Mucosa of rectum (tissue), 2 donors: ENCODE measurements around the gene UPF2.
A peak's percentile ranks its signal among the peaks of the same experiment; 100 is the strongest.

Experiments used
- H3K27ac ChIP-seq, 2 donors: one replicate each; pipeline ENCODE4 v1.7.0; 2013; ENCODE audit warnings: inconsistent platforms in 2 of 2, low read depth in 2 of 2, low read length in 2 of 2
- H3K27me3 ChIP-seq, 2 donors: one replicate each; pipeline ENCODE4 v1.7.0; 2013; ENCODE audit warnings: low read length in 2 of 2; ENCODE audit not compliant: control insufficient read depth in 2 of 2, insufficient read depth in 2 of 2
- H3K36me3 ChIP-seq, 2 donors: one replicate each; pipeline ENCODE4 v1.7.0; 2013; ENCODE audit warnings: low read length in 2 of 2; ENCODE audit not compliant: control insufficient read depth in 2 of 2, insufficient read depth in 2 of 2
- H3K4me1 ChIP-seq, 2 donors: one replicate each; pipeline ENCODE4 v1.7.0; 2013; ENCODE audit warnings: low read length in 2 of 2, mild to moderate bottlenecking in 1 of 2; ENCODE audit not compliant: control insufficient read depth in 2 of 2, insufficient read depth in 2 of 2
- H3K4me3 ChIP-seq, 2 donors: one replicate each; pipeline ENCODE4 v1.7.0; 2013; ENCODE audit warnings: low read length in 2 of 2
- H3K9ac ChIP-seq, 2 donors: one replicate each; pipeline ENCODE4 v1.7.0; 2013; ENCODE audit warnings: low read length in 2 of 2, low read depth in 1 of 2, mild to moderate bottlenecking in 1 of 2
- H3K9me3 ChIP-seq, 2 donors: one replicate each; pipeline ENCODE4 v1.7.0; 2013; ENCODE audit warnings: low read length in 2 of 2; ENCODE audit not compliant: control insufficient read depth in 2 of 2
- donor health status: healthy.
- donor health status: Normal muscosa, but diverticular disease.

The UPF2 gene

GRCh38 chr10:12045596-12045995 is 3.0 kb upstream of the UPF2 start:
- peaks cover 8% of the 10 kb centered on the region in 2 donors for H3K4me1 ChIP-seq
- H3K27me3 ChIP-seq = no peaks in the 10 kb centered on the region
- H3K27ac ChIP-seq = no peak overlapping the region
- H3K36me3 ChIP-seq = no peaks in the 10 kb centered on the region
- H3K9ac ChIP-seq = no peak overlapping the region
- no peak overlapping the region for H3K4me3 ChIP-seq
- no peaks in the 10 kb centered on the region for H3K9me3 ChIP-seq

- H3K27ac ChIP-seq = peak overlapping the region; percentile 93 to 98
- H3K4me3 ChIP-seq = peak overlapping the region; percentile 87 to 99
- H3K9ac ChIP-seq = peak overlapping the region; percentile 88 to 96
- peaks cover 8% of the 10 kb centered on the region in 2 donors for H3K4me1 ChIP-seq
- no peaks in the 10 kb centered on the region for H3K9me3 ChIP-seq
- H3K36me3 ChIP-seq = no peaks in the 10 kb centered on the region
- H3K27me3 ChIP-seq = no peaks in the 10 kb centered on the region
These were observed 206 bp downstream of the UPF2 start for GRCh38 chr10:12042409-12042796.

- peak overlapping the region; percentile 88 to 96 for H3K9ac ChIP-seq
- peaks cover 8% of the 10 kb centered on the region in 2 donors for H3K4me1 ChIP-seq
- no peaks in the 10 kb centered on the region for H3K9me3 ChIP-seq
- peak overlapping the region; percentile 93 to 98 for H3K27ac ChIP-seq
- no peaks in the 10 kb centered on the region for H3K27me3 ChIP-seq
- no peaks in the 10 kb centered on the region for H3K36me3 ChIP-seq
- peak overlapping the region; percentile 87 to 99 for H3K4me3 ChIP-seq
These were observed 722 bp downstream of the UPF2 start for GRCh38 chr10:12041766-12042408.

GRCh38 chr10:12036073-12036655 is 6.4 kb downstream of the UPF2 start:
- Histone ChIP-seq H3K9me3 (no peaks in the 10 kb centered on the region), H3K27ac (no peak overlapping the region), H3K36me3 (peaks cover 8 to 11% of the 10 kb centered on the region in 2 donors), H3K27me3 (no peaks in the 10 kb centered on the region), H3K4me1 (peaks cover 2 to 5% of the 10 kb centered on the region in 2 donors), H3K9ac (no peak overlapping the region), H3K4me3 (no peak overlapping the region)

GRCh38 chr10:12031404-12031803 is 11.2 kb downstream of the UPF2 start:
- Histone ChIP-seq H3K9ac (no peak overlapping the region), H3K4me3 (no peak overlapping the region), H3K27ac (no peak overlapping the region), H3K9me3 (no peaks in the 10 kb centered on the region), H3K36me3 (peaks cover 24 to 30% of the 10 kb centered on the region in 2 donors), H3K27me3 (no peaks in the 10 kb centered on the region), H3K4me1 (no peaks in the 10 kb centered on the region)

- Histone ChIP-seq H3K4me3 (no peak overlapping the region), H3K36me3 (peaks cover 16 to 23% of the 10 kb centered on the region in 2 donors), H3K27ac (no peak overlapping the region), H3K9ac (no peak overlapping the region), H3K4me1 (no peaks in the 10 kb centered on the region), H3K9me3 (no peaks in the 10 kb centered on the region), H3K27me3 (no peaks in the 10 kb centered on the region)
These were observed 15.1 kb downstream of the UPF2 start for GRCh38 chr10:12027539-12027938.

- peaks cover 16 to 25% of the 10 kb centered on the region in 2 donors for H3K36me3 ChIP-seq
- no peak overlapping the region for H3K27ac ChIP-seq
- no peak overlapping the region for H3K4me3 ChIP-seq
- H3K9ac ChIP-seq = no peak overlapping the region
- no peaks in the 10 kb centered on the region for H3K9me3 ChIP-seq
- H3K4me1 ChIP-seq = no peaks in the 10 kb centered on the region
- no peaks in the 10 kb centered on the region for H3K27me3 ChIP-seq
These were observed 17.0 kb downstream of the UPF2 start for GRCh38 chr10:12025591-12025990.

- Histone ChIP-seq H3K36me3 (peaks cover 6 to 12% of the 10 kb centered on the region in 2 donors), H3K27ac (no peak overlapping the region), H3K27me3 (no peaks in the 10 kb centered on the region), H3K4me3 (no peak overlapping the region), H3K4me1 (peaks cover 0 to 4% of the 10 kb centered on the region in 2 donors), H3K9me3 (no peaks in the 10 kb centered on the region), H3K9ac (no peak overlapping the region)
These were observed 19.9 kb downstream of the UPF2 start for GRCh38 chr10:12022580-12023257.

- Histone ChIP-seq H3K36me3 (peaks cover 0 to 6% of the 10 kb centered on the region in 2 donors), H3K27ac (no peak overlapping the region), H3K27me3 (no peaks in the 10 kb centered on the region), H3K9me3 (no peaks in the 10 kb centered on the region), H3K9ac (no peak overlapping the region), H3K4me3 (no peak overlapping the region), H3K4me1 (peaks cover 0 to 4% of the 10 kb centered on the region in 2 donors)
These were observed 22.0 kb downstream of the UPF2 start for GRCh38 chr10:12020574-12020973.

- Histone ChIP-seq H3K9me3 (no peaks in the 10 kb centered on the region), H3K4me3 (no peak overlapping the region), H3K27me3 (no peaks in the 10 kb centered on the region), H3K27ac (no peak overlapping the region), H3K9ac (no peak overlapping the region), H3K36me3 (peaks cover 0 to 2% of the 10 kb centered on the region in 2 donors), H3K4me1 (peaks cover 0 to 4% of the 10 kb centered on the region in 2 donors)
These were observed 23.2 kb downstream of the UPF2 start for GRCh38 chr10:12019283-12019971.
